Vagina (tissue), 2 donors: ENCODE results near the gene GSTO2.

Experiments used
- CTCF ChIP-seq, 3 experiments: fragments of 450-650 bp in 2 of 3; fragments of 200-600 bp in 1 of 3; sonication (generic) in 1 of 3; IDR thresholded peaks; one replicate each; pipeline ENCODE4 v1.5.1; 2017 to 2019; ENCODE audit warnings: antibody characterized with exemption in 3 of 3, mild to moderate bottlenecking in 2 of 3, moderate library complexity in 2 of 3
- POLR2A ChIP-seq, 2 donors: fragments of 450-650 bp; IDR thresholded peaks; one replicate each; pipeline ENCODE4 v1.6.1; 2017; ENCODE audit warnings: antibody characterized with exemption in 2 of 2, mild to moderate bottlenecking in 2 of 2, moderate library complexity in 2 of 2

DNA sequence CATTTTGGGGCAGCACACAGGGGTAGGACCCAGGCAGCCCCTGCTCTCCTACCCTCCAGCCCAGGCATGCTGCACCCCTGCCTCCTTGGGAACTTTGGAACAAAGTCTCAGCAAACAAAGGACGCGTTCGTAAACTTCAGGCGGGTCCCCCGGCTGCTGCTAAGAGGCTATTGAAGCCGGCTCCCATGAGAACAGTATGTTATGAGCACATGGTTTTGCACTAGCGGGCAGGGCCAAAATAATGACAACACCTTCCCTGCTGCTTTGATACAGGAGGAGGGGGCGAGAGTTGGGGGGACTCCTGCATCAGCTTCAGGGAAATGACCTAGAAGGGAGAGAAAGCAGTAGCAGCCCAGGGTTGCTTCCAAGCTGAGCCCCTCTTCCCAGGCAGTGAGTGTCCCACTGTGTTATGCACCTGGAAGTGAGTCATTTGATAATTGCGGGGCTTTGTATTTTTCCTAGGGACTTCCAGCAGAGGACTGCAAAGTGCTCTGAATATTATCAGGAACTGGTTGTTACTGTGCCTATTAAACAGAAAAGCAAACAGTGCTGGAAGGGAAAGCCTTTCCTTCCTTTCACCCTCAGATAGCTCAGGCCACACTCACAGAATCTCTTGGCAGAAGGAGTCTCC is 62.3 kb downstream of the GSTO2 start:
- TF ChIP-seq CTCF (IDR thresholded peaks at IDR 0.05) (no peak), POLR2A (IDR thresholded peaks at IDR 0.05) (no peak)
